Stimulated activated CD4-positive, alpha-beta T cell treated with anti-CD3 and anti-CD28 coated beads, Interleukin-1b, Interleukin-23, amount 100 ng/mL, for 1 hour (primary cell): Measurements from ENCODE around the gene CTIF.

Source experiments
- DNase-seq, 2 donors: peaks; one replicate each; pipeline ENCODE4 v3.0.0-alpha.2; 2020; ENCODE audit warnings: low read depth in 2 of 2

Gene CTIF

DNA sequence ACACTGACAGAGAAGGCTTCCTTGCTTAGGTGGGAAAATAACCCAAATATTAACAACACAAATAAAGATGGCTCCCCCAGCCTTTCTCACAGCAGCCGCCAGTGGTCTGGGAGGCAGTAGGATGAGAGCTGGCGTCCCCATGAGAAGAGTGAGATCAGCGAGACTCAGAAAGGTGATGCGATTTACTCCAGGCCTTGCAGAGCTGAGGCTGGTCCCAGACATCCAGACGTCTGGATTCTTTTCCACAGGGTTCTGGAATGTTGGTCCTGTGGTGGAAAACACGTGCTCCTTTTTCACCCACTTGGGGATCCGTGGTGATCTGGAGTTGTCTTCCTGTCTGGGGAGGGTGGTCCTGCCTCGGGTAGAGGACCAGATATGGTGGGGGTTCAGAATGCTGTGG lies 190.6 kb downstream of the CTIF start:
- DNase-seq = no peak

DNA sequence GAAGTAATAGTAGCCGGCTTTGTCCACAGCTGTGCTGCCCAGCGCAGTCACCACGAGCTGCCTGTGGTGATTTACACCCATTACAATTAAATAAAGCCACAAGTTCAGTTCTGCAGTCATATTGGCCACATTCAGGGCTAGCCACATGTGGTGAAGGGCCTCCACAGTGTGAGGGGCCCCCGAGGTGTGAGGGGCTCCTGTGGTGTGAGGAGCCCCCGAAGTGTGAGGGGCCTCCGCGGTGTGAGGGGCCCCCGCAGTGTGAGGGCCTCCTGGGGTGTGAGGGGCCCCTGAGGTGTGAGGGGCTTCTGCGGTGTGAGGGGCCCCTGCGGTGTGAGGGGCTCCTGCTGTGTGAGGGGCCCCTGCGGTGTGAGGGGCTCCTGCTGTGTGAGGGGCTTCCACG lies 191.2 kb downstream of the CTIF start:
- no peak for DNase-seq

DNA sequence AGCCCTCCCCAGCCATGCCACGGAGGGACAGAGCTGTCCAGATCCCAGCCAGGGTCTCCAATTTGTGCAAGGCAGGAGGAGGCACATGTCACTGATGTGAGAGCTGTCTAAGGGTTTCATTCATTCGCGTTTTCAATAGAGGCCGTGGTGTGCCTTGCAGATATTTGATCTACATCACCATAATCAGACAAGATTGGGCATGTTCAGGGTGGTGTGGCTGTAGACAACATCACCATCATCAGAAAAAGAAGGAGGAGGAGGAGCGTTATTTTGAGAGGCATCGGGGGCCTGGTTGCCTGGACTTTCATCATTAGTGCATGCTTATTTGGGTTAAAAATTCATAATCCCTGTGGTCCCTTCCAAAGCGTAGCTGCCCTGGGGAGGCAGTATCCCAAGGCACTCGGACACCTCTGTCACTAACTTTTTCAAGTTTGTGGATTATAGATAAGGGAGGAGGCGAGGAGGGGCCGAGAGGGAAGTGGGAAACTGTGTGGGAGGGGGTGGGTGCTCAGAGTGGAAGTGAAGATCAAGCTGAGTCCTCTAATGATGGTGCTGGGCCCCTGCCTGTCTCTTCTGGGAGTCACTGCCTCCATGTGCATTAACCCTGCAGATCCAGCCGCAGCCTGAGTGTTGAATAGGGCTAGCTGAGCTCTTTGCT lies 194.1 kb downstream of the CTIF start:
- no peak for DNase-seq

DNA sequence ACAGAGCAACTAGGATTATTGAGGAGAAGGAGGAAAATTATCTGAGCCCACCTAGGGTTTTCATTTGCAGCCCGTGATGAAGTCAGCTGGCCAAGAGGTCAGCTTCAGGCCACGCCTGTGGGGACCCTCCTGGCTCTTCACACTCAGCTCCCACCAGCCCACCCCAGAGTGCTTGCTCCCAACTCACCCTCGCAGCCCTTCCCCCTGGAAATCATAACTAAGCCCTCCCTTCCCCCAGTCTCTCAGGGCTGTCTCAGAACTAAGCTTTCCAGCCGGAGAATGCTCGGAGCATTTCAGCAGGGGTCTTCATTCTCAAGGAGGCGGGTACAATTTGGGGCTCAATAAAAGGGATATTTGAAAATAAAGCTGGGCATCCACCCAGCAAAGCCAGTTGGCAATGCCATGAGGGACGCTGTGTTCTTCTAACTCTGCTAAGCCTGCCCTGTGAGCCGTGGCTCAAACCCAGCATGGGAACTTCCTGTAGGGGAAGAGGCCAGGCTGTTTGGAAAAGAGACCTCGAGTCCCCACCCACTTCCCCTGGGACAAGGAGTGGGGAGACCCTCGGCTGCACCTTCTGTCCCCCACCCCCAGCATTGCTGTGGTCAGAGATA lies 194.9 kb downstream of the CTIF start:
- DNase-seq = no peak

DNA sequence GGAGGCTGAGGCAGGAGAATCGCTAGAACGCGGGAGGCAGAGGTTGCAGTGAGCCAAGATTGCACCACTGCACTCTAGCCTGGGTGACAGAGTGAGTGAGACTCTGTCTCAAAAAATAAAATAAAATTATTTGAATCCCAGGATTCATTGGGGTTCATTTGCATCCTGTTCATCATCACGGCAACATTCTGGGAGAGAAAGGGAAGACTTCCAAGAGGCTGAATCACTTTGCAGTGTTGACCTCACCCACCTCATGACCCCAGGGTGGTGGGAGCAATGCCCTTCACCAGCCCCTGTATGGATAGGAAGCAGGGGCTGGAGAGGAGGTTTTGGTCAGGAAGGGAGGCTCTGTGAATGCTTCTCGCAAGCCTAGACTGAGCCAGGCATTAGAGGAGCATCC lies 195.6 kb downstream of the CTIF start:
- DNase-seq = no peak

DNA sequence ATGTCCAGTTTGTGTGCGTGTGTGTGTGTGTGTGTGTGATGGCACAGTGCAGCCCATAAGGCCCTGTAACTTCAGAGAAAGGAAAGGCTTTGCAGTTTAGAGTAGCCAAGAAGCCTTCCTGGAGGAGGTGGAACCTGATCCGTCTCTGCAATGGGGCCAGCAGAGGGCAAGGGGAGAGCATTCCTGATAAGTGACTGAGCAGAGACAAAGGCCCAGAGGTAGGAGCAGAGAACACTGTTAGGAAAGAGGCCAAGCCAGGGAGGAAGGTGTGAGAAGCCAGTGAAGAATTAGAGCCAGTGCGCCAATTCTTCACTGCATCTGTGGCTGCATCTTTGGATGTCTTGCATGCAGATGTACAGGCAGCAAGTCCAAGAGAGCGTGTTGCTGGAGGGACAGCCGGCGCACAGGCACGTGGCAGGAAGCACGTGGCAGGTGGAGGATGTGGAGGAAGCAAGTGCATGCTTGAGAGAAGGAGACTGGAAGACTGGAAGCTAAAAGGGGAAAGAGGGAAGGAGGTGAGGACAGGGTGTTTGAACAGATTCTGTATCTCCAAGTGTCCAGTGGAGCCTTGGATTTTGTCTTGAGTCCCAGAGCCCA lies 196.3 kb downstream of the CTIF start:
- DNase-seq = no peak

DNA sequence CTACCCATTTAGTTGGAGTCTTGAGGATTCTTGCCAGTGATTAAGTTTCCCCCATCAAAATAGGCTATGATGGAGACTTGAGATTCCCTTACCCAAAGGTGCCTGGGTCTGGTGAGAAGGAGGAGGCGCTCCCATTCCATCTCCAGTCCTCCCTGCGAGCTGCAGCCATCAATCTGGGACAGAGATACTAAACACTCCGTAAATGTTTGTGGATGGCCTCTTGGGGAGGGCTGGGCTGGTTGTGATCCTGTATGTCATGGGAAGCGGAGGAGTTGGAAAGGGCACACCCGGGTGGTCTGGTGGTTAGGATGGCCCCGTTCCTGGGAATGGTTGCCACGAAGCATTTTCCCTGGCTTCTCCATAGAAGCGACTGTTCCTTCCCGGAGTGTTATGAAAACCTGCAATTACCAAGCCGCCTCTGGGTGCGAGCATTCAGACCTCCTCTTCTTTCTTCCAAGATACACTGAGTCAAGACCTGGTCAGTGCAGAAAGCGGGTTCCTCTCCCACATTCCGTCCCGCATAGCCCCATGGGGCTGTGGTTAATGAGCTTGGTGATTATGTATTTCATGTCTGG lies 196.9 kb downstream of the CTIF start:
- no peak for DNase-seq

DNA sequence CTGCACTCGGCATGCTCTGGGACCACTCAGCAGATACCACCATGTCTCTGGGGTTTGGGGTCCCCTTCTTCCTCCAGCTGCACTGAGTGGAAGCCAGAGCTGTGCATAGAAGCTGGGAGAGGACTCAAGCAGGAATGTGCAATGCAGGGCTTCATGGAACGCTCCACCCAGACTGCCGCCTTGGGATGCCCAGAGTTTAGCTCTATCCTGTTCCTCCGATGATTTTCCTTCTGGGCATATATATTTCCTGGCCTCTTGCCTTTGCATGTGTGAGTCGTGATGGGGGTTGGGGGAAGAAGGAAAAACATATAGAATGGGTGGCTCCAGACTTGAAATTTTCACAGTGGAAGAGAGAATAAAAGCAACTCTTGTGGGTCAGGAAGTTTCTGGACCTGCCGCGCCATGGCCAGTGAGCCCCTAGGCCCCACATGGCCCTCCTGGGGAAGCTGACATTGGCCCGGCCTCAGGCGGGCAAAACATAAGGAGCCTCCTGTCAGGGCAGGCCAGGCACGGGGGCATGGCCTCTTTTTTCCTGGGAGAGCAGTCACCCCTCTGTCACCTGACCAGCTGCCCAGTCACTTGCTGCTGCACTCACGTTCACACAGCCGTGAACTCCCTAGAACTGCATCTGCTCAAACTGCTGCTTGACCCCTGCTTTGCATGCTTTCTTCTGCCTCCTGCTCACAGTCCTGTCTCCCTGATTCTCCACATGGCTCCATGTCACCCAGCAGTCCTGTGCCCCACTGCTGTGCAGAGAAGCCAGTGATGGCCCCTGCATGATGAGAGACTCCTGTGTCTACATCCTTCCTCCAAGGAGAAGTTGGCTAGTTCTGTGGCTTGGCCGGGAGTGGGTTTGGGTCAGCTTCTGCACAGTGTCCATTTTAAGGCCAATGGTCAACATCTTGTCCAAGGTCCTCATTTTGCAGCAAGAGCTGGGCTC lies 197.8 kb downstream of the CTIF start:
- no peak for DNase-seq

DNA sequence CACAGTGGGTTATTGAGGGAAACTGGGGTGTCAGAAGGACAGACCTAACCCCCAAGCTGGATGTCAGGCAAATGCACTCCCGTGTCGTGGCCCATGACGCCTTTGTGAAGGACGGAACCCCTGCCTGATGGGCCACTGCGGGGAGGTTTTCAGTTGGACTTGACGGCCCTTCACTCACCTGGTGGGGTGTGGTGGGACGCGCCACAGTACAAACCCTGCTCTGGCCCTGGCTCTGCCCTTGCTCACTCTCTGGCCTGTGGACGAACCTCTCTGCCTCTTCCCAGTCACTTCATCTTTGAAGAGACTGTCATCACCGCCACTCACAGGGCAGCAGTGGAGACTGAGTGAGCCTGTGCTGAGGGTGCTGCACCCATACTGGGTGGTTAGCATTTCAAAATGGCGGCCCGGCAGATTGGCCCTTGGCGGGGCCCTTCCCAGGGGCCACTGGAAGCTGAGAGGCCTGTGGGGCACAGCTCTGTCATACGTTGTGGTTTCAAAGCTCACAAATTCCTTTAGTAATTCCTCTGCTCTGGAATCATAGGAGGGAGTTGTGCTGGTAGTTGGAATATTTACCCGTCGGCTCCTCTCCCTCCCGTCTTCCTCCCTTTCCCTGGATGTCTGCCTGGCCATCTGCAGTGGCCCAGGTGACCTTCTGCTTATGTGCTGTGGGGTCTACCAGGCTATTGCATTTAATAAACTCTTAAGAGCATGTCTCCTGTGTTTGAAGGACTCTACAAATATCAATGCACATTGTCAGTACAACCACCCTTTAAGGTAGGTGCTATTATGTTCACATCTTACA lies 200.6 kb downstream of the CTIF start:
- DNase-seq = no peak

DNA sequence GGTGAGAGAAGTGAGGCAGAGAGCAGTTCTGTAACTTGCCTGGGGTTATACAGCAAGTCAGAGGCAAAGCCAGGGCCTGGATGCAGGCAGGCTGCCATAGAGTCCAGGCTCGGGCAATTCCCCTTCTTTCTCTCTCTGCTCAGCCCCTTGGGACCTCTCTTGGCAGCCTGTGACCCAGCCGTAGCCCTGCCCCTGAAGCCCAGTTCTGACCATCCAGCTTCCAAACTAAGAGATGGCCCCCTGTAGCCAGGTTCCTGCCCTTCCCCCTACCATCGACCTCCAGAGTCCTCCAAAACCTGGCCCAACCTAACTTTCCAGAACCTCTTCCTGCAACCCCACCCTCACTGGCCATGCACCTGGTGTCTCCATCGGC lies 201.2 kb downstream of the CTIF start:
- no peak for DNase-seq

DNA sequence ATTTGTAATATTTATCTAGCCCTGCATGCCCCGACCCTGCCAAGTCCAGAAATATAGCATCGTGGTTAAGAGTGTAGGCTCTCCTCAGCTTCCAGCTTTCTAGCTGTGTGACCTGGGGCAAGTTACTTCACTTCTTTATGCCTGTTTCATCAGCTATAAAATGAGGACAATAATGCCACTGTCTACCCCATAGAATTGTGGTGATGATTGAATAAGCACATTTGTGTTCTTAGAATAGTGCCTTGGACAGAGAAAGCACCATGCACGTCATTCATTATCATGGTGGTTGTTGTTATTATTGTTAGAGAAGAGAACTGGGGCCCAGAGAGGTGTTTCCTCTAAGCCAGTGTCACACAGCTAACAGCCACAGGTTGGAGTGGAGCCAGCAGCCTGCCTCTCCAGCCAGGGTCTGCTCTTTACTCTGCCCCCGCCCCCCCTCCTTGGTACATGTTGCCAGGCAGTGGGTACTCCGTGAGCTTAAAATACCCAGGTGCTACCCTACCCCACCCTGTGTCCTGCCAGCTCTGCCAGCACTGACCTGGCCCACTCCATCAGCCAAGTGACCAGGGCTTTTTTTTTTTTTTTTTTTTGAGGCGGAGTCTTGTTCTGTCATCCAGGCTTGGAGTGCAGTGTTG lies 202.1 kb downstream of the CTIF start:
- DNase-seq = no peak

DNA sequence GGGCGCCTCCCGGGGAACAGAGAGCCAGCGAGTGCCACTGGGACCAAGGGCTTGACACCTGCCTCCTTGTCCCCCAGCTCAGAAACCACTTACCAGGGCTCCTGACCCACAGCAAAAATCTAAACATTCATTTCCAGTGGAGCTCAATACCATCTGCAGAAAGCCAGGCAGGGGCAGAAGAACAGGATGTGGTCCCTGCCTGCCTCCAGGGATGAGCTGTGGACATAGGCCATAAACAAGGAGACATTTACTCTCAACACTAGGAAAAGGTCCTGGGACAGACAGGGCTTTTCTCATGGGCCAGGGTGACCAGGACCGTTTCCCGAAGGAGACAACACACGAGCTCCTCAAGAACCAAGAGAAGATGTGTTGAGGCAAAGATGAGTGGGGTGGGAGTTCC lies 203.0 kb downstream of the CTIF start:
- DNase-seq = no peak

DNA sequence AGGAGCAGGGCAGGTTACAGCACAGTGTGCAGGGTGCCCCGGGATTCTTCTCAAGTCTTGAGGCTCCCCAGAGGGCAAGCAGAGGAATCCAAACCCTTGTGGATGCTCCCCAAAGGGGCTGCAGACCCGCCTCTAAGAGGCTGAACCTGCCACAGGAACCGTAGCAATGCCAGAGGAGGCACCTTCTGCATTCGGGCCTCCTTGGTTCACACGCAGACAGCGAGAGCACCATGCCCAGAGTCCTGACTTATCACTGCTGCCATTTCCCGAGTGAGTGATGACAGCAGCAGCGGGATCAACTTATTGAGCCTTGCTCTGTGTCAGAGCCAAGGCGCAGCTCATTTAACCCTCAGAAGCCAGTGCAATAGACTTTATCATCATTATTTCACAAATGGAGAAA lies 203.5 kb downstream of the CTIF start:
- DNase-seq = no peak

DNA sequence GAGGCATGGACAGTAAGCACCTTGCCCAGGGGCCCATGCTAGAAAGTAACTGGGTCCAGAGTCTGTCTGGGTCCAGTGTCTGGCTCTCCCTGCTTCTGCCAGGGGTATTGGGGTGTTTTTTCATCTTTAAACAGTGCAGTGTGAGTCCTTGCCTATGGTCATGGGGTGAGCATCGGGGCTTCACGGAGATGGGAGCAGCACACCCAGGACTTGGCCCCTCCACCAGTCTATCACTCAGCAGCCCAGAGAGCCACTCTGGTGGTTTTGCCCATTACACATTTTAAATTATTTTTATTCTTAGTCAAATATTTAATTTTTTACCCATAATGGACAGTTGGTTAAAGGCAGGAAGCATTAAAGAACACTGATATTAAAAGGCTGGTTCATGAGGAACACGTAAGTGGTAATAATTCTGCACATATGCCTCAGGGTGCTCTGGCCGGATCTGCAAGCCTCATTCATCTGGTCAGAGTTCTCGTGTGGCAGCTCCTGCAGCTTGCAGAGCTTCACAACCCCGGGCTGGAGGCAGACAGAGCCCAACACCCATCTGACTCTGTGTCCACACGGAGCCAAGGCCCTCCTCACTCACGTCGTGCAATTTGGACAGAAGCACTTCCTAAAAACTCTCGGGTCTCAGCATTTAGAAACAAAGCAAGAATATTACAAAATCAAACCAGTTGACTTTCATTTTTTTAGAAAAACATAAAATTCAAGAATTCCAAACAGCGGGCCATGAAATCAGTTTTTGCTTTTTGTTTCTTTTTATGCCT lies 204.1 kb downstream of the CTIF start:
- no peak for DNase-seq

DNA sequence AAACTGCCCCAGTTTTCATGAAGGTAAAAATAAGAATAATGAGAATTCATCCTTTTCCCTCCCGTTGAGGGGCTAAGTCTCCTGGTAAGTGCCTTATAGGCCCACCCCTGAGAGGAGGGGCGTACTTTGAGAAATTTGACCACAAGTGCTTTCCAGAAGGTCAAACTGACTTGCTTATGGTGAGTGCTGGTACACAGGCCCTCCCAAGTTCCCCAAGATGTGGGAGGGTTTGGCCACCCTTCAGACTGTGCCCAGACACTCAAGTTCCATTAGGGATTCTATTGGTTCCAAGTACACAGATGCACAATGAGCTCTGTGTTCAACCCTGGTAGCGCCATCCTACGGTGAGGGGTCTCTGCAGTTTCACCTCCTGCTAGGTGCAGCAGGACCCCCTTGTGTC lies 205.1 kb downstream of the CTIF start:
- DNase-seq = no peak

DNA sequence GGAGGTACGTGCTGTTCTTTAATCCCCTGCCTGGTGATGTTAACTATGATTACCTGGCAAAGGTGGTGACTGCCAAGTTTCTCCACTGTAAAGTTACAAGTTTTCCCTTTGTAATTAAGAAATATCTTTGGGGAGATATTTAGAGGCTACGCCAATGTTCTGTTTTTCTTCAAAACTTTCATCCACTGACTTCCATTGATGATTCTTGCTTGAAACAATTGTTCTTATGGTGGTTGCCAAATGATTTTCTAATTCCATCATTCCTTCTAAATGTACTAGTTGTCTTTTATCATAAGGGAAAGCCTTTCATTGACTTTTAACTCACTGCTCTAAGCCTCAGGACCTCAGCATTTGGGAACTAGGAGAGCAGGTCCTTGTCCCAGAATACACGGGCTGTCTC lies 206.5 kb downstream of the CTIF start:
- no peak for DNase-seq

DNA sequence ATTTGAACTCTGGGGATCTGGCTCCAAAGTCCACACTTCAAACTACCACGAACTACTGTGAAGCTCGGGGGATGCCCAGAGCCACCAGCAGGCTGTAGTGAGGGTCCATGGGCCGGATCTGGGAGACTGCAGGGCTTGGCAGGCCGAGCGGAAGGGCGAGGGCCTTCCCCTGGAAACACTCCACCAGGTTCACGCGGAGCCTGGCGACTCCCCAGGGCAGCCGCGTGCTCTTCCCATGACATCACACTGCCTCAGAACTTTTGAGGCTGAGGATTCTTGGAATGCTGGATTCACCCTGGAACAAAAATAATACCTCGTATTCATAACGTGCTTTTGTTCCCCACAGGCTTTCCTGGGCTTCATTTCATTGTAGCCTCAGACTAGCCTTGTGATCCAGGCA lies 210.9 kb downstream of the CTIF start:
- DNase-seq = no peak

DNA sequence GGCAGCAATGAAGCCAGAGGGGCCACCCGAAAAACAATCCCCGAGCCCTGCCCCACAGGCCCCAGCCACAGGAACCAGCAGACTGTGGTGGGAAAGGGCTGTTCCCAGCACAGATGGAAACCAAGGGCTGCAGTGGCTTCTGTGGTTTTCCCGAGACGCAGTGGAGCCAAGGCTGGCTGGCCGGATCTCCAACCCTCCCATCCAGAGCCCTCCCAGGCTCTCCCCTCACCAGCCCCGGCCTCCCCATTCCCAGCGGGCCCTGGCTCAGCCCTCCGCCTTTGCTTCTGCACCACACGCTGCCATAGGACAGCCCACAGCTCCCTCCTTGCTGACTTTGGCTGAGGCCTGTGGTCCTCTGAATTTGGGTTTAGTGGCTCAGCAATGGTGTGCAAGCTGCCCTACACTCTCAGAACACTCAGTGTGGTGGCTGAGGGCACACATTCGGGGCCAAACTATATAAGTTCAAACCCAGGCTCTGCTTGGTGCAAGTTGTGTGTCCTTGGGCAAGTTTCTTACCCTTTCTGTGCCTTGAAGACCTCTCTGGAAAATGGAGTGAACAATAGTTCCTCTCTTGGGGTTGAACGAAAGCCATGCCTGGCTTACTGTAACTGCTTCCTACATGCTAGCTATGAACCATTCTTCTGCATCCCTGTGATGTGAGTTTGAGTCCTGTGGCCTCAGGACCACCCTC lies 211.8 kb downstream of the CTIF start:
- DNase-seq = no peak

DNA sequence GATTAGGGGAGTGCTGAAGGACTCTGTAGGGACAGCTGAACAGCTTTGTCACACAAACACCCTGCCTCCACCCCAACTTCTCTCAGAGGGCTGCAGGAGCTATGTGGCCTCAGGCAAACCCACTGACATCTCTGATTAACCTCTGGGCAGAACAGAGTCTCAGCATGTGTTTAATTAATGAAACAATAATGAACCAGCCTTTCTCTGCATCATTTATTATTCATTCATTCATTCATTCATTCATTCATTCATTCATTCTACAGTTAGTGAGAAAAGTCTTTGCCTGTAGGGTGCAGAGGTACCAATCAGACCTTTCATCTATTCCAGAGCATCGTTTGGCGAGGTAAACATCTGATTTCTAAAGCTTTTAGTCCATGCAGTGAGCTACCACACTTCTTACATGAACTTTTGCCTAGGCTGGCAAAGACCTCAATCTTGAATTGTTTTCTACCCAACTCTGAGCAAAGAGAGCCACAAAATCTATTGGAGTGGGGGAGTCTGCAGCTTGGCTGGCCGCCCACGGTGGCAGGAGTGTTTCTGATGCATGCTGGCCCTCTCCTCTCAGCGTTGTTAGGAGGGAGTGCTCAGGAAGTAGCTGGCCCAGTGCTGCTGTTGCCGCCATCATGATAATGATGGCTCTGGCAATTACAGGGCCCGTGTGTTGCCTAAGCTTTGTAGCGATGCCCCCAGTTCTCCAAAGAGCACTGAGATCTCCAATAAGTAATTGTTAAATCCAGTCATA lies 213.1 kb downstream of the CTIF start:
- DNase-seq = no peak
